DMS153 treated with DMSO at 0.1 percent for 48 hours (cell line): ENCODE results near the gene COL4A1.

Experiments
- DNase-seq: peaks from one replicate; lab custom pipeline; 2025; ENCODE audit not compliant: unreplicated experiment; lab: John Stamatoyannopoulos, UW

The COL4A1 gene

GRCh38 chr13:110225609-110226574, 81.1 kb downstream of the COL4A1 start:
- DNase-seq = no peak

- DNase-seq = no peak
Observed at GRCh38 chr13:110225003-110225402, 82.0 kb downstream of the COL4A1 start.

DNA sequence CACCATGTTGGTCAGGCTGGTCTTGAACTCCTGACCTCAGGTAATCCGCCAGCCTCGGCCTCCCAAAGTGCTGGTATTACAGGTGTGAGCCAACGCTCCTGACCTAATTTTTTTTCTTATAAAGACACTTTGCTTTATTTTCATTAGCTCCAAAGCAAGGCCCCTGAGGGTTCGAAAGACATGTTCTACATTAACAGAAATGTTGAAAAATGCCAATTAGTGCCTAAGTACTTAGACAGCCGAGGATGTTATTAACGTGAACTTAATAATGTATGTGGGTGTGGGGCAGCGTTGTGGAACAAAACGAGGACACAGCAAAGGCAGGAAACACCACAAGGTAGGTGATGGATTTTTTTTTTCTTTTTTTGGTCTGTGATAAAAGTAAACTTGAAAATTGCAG, 82.4 kb downstream of the COL4A1 start:
- no peak for DNase-seq

GRCh38 chr13:110221406-110222117, 85.4 kb downstream of the COL4A1 start:
- peak; percentile 9 for DNase-seq

GRCh38 chr13:110220471-110220870, 86.5 kb downstream of the COL4A1 start:
- DNase-seq = no peak

DNA sequence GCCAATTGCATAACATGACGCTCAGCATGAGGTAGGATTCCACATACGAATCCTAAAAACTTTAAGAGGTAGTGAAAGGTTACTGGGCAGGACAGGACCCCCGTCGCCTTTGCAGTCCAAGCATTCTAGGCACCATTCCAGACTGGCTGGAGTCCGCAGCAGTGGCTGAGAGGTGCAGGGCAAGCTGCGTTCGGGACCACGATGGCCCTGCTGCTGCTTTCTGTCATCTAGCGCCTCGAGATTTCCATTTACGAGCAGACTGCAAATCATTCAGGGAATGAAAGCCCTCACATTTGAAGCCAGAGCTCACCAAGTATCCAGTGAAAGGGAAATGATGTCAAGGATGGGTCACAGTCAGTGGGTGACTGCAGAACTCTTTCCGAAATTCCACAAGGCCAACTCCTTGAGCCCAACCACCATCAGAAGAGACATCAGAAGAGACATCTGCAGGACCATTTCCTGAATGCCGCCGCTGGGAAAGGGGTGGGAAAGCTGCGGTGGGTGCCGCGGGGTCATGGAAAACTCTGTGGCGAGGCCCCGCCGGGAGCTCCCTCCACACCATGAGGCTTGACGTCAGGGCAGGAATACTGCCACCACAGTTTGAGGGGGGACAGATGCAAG, 88.3 kb downstream of the COL4A1 start:
- DNase-seq = no peak

DNA sequence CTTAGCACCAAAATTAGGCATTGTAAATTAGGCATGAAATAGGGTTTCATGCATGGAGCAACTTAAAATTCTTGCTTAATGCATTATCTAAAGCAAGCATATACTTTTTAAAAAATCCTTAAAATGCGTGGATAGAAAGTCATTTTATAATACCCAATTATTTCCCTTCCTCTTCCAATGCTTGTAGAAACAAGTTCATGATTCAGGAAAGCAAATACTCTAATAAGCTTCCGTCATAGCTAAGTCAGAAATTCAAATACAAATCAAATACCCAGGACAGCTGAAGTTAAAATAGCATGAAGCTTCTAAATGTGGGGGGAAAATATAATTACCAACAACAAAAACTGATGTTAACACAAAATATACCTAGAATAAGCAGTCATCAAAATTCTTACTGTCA, 89.1 kb downstream of the COL4A1 start:
- no peak for DNase-seq

DNA sequence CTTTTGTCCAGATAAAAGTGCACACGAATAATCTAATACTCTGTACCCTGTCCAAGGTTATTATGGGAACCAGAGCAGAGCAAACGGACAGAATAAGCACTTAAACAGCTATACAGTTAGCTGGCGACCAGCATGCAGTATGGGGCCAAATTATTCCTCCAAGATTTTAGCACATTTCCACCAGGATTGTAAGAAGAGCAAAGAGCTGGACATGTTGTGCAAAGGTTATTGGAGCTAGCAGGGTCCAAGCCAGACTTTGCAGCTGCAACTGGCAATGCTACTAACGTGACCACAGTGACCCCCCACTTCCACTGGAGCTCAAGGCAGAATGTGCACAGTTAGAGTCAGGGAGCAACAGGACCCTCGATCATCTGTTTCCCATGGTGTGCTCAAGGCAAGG, 89.9 kb downstream of the COL4A1 start:
- no peak for DNase-seq

GRCh38 chr13:110216398-110217041, 90.4 kb downstream of the COL4A1 start:
- no peak for DNase-seq

DNA sequence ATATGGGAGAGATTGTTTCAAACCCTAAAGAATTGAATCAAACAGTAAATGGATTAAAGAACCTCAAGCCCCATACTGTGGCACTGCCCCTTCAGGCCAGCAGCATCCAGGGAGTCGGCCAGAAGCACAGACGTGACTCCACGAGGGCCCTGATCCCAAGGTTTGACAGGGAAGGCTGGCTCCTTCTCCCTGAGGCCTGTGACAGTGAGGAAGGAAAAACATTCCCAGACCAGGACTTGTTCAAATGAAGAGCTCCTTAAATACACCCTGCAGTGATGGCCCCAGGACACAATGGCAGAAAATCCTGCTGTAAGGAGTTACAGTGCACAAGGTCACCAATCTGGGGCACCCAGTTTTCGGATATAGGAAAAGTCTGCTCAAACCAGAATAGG, 91.0 kb downstream of the COL4A1 start:
- DNase-seq = no peak

GRCh38 chr13:110215606-110216005, 91.4 kb downstream of the COL4A1 start:
- no peak for DNase-seq

- DNase-seq = no peak
Observed at GRCh38 chr13:110214637-110215036, 92.3 kb downstream of the COL4A1 start.

GRCh38 chr13:110213461-110214074, 93.4 kb downstream of the COL4A1 start:
- DNase-seq = no peak

- DNase-seq = no peak
Observed at GRCh38 chr13:110212529-110212928, 94.4 kb downstream of the COL4A1 start.

- DNase-seq = no peak
Observed at GRCh38 chr13:110211735-110212134, 95.2 kb downstream of the COL4A1 start.

- no peak for DNase-seq
Observed at GRCh38 chr13:110211046-110211445, 95.9 kb downstream of the COL4A1 start.

DNA sequence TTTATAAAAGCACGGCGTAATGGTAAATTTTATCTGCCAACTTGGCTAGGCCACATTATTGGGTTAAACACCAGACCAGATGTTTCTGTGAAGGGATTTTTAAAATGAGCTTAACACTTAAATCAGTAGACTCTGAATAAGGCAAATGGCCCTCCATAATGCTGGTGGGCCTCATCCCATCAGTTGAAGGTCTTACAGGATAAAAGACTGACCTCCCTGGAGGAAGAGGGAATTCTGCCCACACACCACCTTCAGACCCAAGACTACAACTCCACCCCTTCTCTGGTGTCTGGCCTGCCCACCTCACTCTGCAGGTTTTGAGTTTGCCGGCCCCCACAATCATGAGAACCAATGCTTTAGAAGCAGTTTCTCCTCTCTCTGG, 96.4 kb downstream of the COL4A1 start:
- no peak for DNase-seq

GRCh38 chr13:110209950-110210603, 96.9 kb downstream of the COL4A1 start:
- DNase-seq = peak; percentile 48

DNA sequence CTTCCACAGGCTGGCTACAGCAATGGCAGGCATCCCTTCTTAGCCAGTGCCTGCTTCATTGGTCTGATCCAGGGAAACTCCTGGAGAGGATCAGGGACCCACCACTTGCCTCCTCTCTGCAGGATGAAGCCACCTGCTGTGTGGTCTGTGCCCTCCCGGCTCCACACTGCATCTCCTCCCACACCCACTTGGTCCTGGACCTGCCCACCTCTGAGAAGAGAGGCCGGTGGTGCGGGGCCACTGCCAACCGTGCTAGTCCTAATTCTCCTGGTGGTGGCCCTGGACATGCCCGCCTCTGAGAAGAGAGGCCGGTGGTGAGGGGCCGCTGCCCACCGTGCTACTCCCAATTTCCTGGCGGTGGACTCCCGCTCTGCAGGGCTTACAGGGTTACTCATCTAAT, 98.8 kb downstream of the COL4A1 start:
- DNase-seq = no peak

- DNase-seq = no peak
Observed at GRCh38 chr13:110206996-110207395, 100.0 kb downstream of the COL4A1 start.
